Renal pelvis (tissue), 4 donors: ENCODE data around the gene ADPGK. TPM values are rescaled to one million over a fixed set of nuclear protein-coding genes. Genes with fewer than 3 reads are reported as not detected.

Source experiments
- DNase-seq: peaks from one replicate; pipeline ENCODE4 v3.0.0-alpha.2; 2013
- polyA plus RNA-seq, 3 donors: library from polyadenylated mRNA; unstranded; fragments of 120-200 nt; gene quantifications; one replicate each; pipeline ENCODE4 v1.2.1, GENCODE V29; 2013; ENCODE audit not compliant: insufficient read length in 3 of 3

Gene ADPGK
- polyA plus RNA-seq, 3 donors, result 47.5 to 68.5 (median 63.9) TPM

GRCh38 chr15:72793766-72794660, 10.5 kb upstream of the ADPGK start:
- no peak for DNase-seq

- no peak for DNase-seq
Measured at GRCh38 chr15:72792431-72792830, 8.9 kb upstream of the ADPGK start.

GRCh38 chr15:72790302-72790910, 6.8 kb upstream of the ADPGK start:
- DNase-seq, result no peak

GRCh38 chr15:72787526-72787925, 4.0 kb upstream of the ADPGK start:
- DNase-seq, result no peak

GRCh38 chr15:72786676-72787345, 3.3 kb upstream of the ADPGK start:
- DNase-seq, result no peak

GRCh38 chr15:72786242-72786641, 2.7 kb upstream of the ADPGK start:
- no peak for DNase-seq

- DNase-seq, result no peak
Measured at GRCh38 chr15:72785841-72786240, 2.3 kb upstream of the ADPGK start.

GRCh38 chr15:72785432-72785831, 1.9 kb upstream of the ADPGK start:
- DNase-seq, result no peak

GRCh38 chr15:72784456-72784876, 908 bp upstream of the ADPGK start:
- no peak for DNase-seq

GRCh38 chr15:72783004-72783639, 436 bp downstream of the ADPGK start:
- DNase-seq, result no peak

GRCh38 chr15:72782274-72783003, 1.1 kb downstream of the ADPGK start:
- DNase-seq, result no peak

GRCh38 chr15:72781631-72782030, 1.9 kb downstream of the ADPGK start:
- no peak for DNase-seq

- no peak for DNase-seq
Measured at GRCh38 chr15:72778796-72779195, 4.8 kb downstream of the ADPGK start.

GRCh38 chr15:72774696-72775383, 8.7 kb downstream of the ADPGK start:
- DNase-seq, result no peak

- no peak for DNase-seq
Measured at GRCh38 chr15:72771329-72771725, 12.2 kb downstream of the ADPGK start.

GRCh38 chr15:72770673-72771328, 12.8 kb downstream of the ADPGK start:
- no peak for DNase-seq

- DNase-seq, result no peak
Measured at GRCh38 chr15:72766780-72767179, 16.8 kb downstream of the ADPGK start.

GRCh38 chr15:72766025-72766424, 17.5 kb downstream of the ADPGK start:
- no peak for DNase-seq

- DNase-seq, result no peak
Measured at GRCh38 chr15:72764656-72765055, 18.9 kb downstream of the ADPGK start.

GRCh38 chr15:72760590-72761260, 22.8 kb downstream of the ADPGK start:
- DNase-seq, result no peak
